ENCODE data around the gene MED12L. TPM values are rescaled to one million over a fixed set of nuclear protein-coding genes. Genes with fewer than 3 reads are reported as not detected.

The MED12L gene
- total RNA-seq, 1 donor from 2014 or later, result 0.43 TPM

GRCh38 chr3:151256749-151257148, 171.3 kb downstream of the MED12L start:
- TF ChIP-seq CTCF (IDR thresholded peaks at IDR 0.05), result no peak
- H3K4me1 ChIP-seq, result no peaks in the 10 kb centered on the region
- no peaks in the 10 kb centered on the region for H3K36me3 ChIP-seq
- H3K9me3 ChIP-seq, result no peaks in the 10 kb centered on the region
- no peak for DNase-seq (ENCODE audit: low spot score in 2 of 2)
- no peak overlapping the region for H3K4me3 ChIP-seq
- no peaks in the 10 kb centered on the region for H3K27me3 ChIP-seq
- intact Hi-C loops (cut with DNase I), result no loop called here
- H3K27ac ChIP-seq, result no peak overlapping the region

- no peaks in the 10 kb centered on the region for H3K9me3 ChIP-seq
- no peak for TF ChIP-seq CTCF (IDR thresholded peaks at IDR 0.05)
- intact Hi-C loops (cut with DNase I), result no loop called here
Observed at GRCh38 chr3:151259664-151260063, 174.2 kb downstream of the MED12L start.

GRCh38 chr3:151262871-151263525, 177.5 kb downstream of the MED12L start:
- no peak for DNase-seq (ENCODE audit: low spot score in 2 of 2)
- Histone ChIP-seq H3K36me3 (no peaks in the 10 kb centered on the region), H3K27me3 (no peaks in the 10 kb centered on the region), H3K4me1 (no peaks in the 10 kb centered on the region), H3K27ac (no peak overlapping the region), H3K9me3 (no peaks in the 10 kb centered on the region), H3K4me3 (no peak overlapping the region)
- TF ChIP-seq CTCF (IDR thresholded peaks at IDR 0.05), result no peak
- intact Hi-C loops (cut with DNase I), result no loop called here

More at GRCh38 chr3:151259664-151260063, 174.2 kb downstream of the MED12L start:
- H3K4me3 ChIP-seq, result no peak overlapping the region
- H3K27ac ChIP-seq, result no peak overlapping the region
- no peaks in the 10 kb centered on the region for H3K27me3 ChIP-seq
- H3K36me3 ChIP-seq, result no peaks in the 10 kb centered on the region
- H3K4me1 ChIP-seq, result no peaks in the 10 kb centered on the region
- no peak for DNase-seq (ENCODE audit: low spot score in 2 of 2)

GRCh38 chr3:151264605-151265004, 179.1 kb downstream of the MED12L start:
- Histone ChIP-seq H3K27me3 (no peaks in the 10 kb centered on the region), H3K36me3 (no peaks in the 10 kb centered on the region), H3K9me3 (no peaks in the 10 kb centered on the region), H3K4me3 (no peak overlapping the region), H3K4me1 (no peaks in the 10 kb centered on the region), H3K27ac (no peak overlapping the region)
- no peak for TF ChIP-seq CTCF (IDR thresholded peaks at IDR 0.05)
- intact Hi-C loops (cut with DNase I), result no loop called here
- DNase-seq (ENCODE audit: low spot score in 2 of 2), result no peak

- Histone ChIP-seq H3K27me3 (no peaks in the 10 kb centered on the region), H3K4me3 (no peak overlapping the region), H3K9me3 (no peaks in the 10 kb centered on the region), H3K36me3 (no peaks in the 10 kb centered on the region), H3K4me1 (no peaks in the 10 kb centered on the region), H3K27ac (no peak overlapping the region)
- DNase-seq (ENCODE audit: low spot score in 2 of 2), result no peak
- no peak for TF ChIP-seq CTCF (IDR thresholded peaks at IDR 0.05)
- intact Hi-C loops (cut with DNase I), result no loop called here
Observed at GRCh38 chr3:151265166-151265565, 179.7 kb downstream of the MED12L start.

- no peak overlapping the region for H3K27ac ChIP-seq
- DNase-seq (ENCODE audit: low spot score in 2 of 2), result no peak
- H3K4me3 ChIP-seq, result no peak overlapping the region
- no peak for TF ChIP-seq CTCF (IDR thresholded peaks at IDR 0.05)
- H3K36me3 ChIP-seq, result no peaks in the 10 kb centered on the region
- H3K9me3 ChIP-seq, result no peaks in the 10 kb centered on the region
- intact Hi-C loops (cut with DNase I), result no loop called here
- H3K27me3 ChIP-seq, result no peaks in the 10 kb centered on the region
- H3K4me1 ChIP-seq, result no peaks in the 10 kb centered on the region
Observed at GRCh38 chr3:151265866-151266265, 180.4 kb downstream of the MED12L start.
